ENCODE data around the gene SLC8B1. TPM values are rescaled to one million over a fixed set of nuclear protein-coding genes. Genes with fewer than 3 reads are reported as not detected.

SLC8B1 gene
- total RNA-seq, 4 donors from 2014 or later = 76.5 to 256 (median 95.5) TPM

- TF ChIP-seq CTCF (IDR thresholded peaks at IDR 0.05) (no peak), POLR2AphosphoS5 (IDR thresholded peaks at IDR 0.05) (no peak), POLR2A (IDR thresholded peaks at IDR 0.05) (no peak), EP300 (IDR thresholded peaks at IDR 0.05; ENCODE audit: low read depth) (no peak)
Observed at GRCh38 chr12:113333877-113334785, 778 bp downstream of the SLC8B1 start.

GRCh38 chr12:113333418-113333750 is 1.5 kb downstream of the SLC8B1 start:
- TF ChIP-seq POLR2AphosphoS5 (IDR thresholded peaks at IDR 0.05) (no peak), POLR2A (IDR thresholded peaks at IDR 0.05) (no peak), EP300 (IDR thresholded peaks at IDR 0.05; ENCODE audit: low read depth) (no peak), CTCF (IDR thresholded peaks at IDR 0.05) (no peak)
- in situ Hi-C loops (cut with MboI; ENCODE audit: low pct_ligation_motif_present in 1 of 4, low pct_unique_long_range_greater_than_20kb in 1 of 4, low sequenced_read_pairs in 3 of 4) = loop anchor here in 1 of 4 donors (25.0 kb wide), 1 partner anchor 146 kb away; the partner anchor contains the start of genes DDX54 and RITA1
- Histone ChIP-seq H3K4me1 (peaks cover 0 to 23% (median 20%) of the 10 kb centered on the region in 4 donors), H3K27ac (peak overlapping the region in 3 of 4 donors; percentile 81 to 92 (median 90)), H3K27me3 (no peaks in the 10 kb centered on the region), H3K36me3 (no peaks in the 10 kb centered on the region), H3K4me3 (peak overlapping the region in 3 of 4 donors; percentile 62 to 93 (median 89)), H3K9me3 (no peaks in the 10 kb centered on the region)
- intact Hi-C loops (cut with DNase I; ENCODE audit: low total_unique reads) = no loop called here
- DNase-seq = no peak
- WGBS, 2 donors (ENCODE audit: low coverage in 1 of 2) = 85% methylated on average over 5 of the region's 5 CpGs; no CpG with 5 or more reads in 1 of the 2 donors

More at GRCh38 chr12:113333877-113334785, 778 bp downstream of the SLC8B1 start:
- peaks cover 0 to 23% (median 20%) of the 10 kb centered on the region in 4 donors for H3K4me1 ChIP-seq
- no peaks in the 10 kb centered on the region for H3K36me3 ChIP-seq
- in situ Hi-C loops (cut with MboI; ENCODE audit: low pct_ligation_motif_present in 1 of 4, low pct_unique_long_range_greater_than_20kb in 1 of 4, low sequenced_read_pairs in 3 of 4) = loop anchor here in 1 of 4 donors (25.0 kb wide), 1 partner anchor 147 kb away; the partner anchor contains the start of genes DDX54 and RITA1
- WGBS, 2 donors (ENCODE audit: low coverage in 1 of 2) = 3 to 22% methylated on average over 9 to 27 of the region's 27 CpGs
- peak; percentile 26 for DNase-seq
- H3K4me3 ChIP-seq = peak overlapping the region; percentile 20 to 93 (median 76)
- no peaks in the 10 kb centered on the region for H3K9me3 ChIP-seq
- peak overlapping the region; percentile 78 to 92 (median 86) for H3K27ac ChIP-seq
- intact Hi-C loops (cut with DNase I; ENCODE audit: low total_unique reads) = no loop called here
- H3K27me3 ChIP-seq = no peaks in the 10 kb centered on the region

GRCh38 chr12:113332688-113333417 is 2.1 kb downstream of the SLC8B1 start:
- intact Hi-C loops (cut with DNase I; ENCODE audit: low total_unique reads) = no loop called here
- Histone ChIP-seq H3K27ac (peak overlapping the region in 2 of 4 donors; percentile 5 to 81), H3K4me3 (peak overlapping the region in 2 of 4 donors; percentile 62 to 93)

More at GRCh38 chr12:113332688-113333417, 2.1 kb downstream of the SLC8B1 start:
- Histone ChIP-seq H3K36me3 (no peaks in the 10 kb centered on the region), H3K9me3 (no peaks in the 10 kb centered on the region), H3K4me1 (peaks cover 0 to 23% (median 20%) of the 10 kb centered on the region in 4 donors), H3K27me3 (no peaks in the 10 kb centered on the region)
- no peak for TF ChIP-seq POLR2AphosphoS5 (IDR thresholded peaks at IDR 0.05)
- TF ChIP-seq POLR2A (IDR thresholded peaks at IDR 0.05) = no peak
- no peak for TF ChIP-seq EP300 (IDR thresholded peaks at IDR 0.05; ENCODE audit: low read depth)
- no peak for TF ChIP-seq CTCF (IDR thresholded peaks at IDR 0.05)
- DNase-seq = no peak
- 81 to 95% methylated on average over 4 to 17 of the region's 17 CpGs for WGBS, 2 donors (ENCODE audit: low coverage in 1 of 2)
- in situ Hi-C loops (cut with MboI; ENCODE audit: low pct_ligation_motif_present in 1 of 4, low pct_unique_long_range_greater_than_20kb in 1 of 4, low sequenced_read_pairs in 3 of 4) = loop anchor here in 1 of 4 donors (25.0 kb wide), 1 partner anchor 146 kb away; the partner anchor contains the start of genes DDX54 and RITA1
